Measurements from ENCODE around the gene DCAF4. TPM values are rescaled to one million over a fixed set of nuclear protein-coding genes. Genes with fewer than 3 reads are reported as not detected.

DCAF4 gene, protein sequence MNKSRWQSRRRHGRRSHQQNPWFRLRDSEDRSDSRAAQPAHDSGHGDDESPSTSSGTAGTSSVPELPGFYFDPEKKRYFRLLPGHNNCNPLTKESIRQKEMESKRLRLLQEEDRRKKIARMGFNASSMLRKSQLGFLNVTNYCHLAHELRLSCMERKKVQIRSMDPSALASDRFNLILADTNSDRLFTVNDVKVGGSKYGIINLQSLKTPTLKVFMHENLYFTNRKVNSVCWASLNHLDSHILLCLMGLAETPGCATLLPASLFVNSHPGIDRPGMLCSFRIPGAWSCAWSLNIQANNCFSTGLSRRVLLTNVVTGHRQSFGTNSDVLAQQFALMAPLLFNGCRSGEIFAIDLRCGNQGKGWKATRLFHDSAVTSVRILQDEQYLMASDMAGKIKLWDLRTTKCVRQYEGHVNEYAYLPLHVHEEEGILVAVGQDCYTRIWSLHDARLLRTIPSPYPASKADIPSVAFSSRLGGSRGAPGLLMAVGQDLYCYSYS
- 0.64 TPM for total RNA-seq

DNA sequence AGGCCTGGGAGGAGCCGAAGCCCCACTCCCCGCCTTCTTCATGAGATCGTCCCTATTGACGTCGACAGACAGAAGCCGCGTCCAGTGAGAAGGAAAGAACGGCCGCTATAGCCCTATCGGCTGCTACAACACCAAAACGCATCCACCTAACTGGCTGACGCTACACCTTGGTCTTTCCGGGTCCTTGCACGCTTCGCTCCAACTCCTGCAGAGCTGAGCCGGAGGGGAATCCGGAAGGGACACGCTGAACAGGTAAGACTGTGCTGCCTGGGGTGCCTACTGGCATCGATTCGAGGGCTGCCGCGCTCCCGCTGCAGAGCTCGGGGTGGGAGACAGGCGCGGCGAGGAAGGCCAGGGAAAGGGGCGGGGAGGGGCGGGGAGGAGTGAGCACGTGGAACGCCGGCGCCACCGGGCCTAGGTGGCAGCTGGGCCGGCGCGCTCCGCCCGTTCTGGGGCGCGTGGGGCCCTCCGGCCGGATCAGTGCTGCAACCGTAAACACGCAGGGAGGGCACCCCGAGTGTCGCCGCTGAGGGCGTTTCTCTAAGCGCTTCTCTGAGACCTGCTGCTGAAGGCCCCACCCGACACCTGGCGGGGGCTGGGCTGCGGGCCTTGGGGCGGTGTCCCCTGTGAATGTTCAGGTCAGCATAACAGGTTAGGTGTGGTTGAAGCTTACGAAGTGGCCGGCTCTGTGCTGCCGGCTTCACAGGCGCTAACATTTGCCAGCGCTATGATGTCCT is at the start of gene DCAF4:
TSS of gene DCAF4 (plus strand) at position 173 of the 737 bp plus-strand sequence. CDS start 11,515 bp downstream, outside the sequence.
- intact Hi-C loops (cut with DNase I) = loop anchor here (2.0 kb wide), 2 partner anchors 20 to 32 kb away; partner anchors contain the start of gene DPF3
- peak; percentile 92 to 98 for DNase-seq (ENCODE audit: low spot score in 2 of 2)
- H3K4me3 ChIP-seq = peak within 1 kb of the TSS; percentile 60 to 91
- TF ChIP-seq, protein P1, sequence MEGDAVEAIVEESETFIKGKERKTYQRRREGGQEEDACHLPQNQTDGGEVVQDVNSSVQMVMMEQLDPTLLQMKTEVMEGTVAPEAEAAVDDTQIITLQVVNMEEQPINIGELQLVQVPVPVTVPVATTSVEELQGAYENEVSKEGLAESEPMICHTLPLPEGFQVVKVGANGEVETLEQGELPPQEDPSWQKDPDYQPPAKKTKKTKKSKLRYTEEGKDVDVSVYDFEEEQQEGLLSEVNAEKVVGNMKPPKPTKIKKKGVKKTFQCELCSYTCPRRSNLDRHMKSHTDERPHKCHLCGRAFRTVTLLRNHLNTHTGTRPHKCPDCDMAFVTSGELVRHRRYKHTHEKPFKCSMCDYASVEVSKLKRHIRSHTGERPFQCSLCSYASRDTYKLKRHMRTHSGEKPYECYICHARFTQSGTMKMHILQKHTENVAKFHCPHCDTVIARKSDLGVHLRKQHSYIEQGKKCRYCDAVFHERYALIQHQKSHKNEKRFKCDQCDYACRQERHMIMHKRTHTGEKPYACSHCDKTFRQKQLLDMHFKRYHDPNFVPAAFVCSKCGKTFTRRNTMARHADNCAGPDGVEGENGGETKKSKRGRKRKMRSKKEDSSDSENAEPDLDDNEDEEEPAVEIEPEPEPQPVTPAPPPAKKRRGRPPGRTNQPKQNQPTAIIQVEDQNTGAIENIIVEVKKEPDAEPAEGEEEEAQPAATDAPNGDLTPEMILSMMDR (IDR thresholded peaks at IDR 0.05) = no peak
- H3K27ac ChIP-seq = peak within 1 kb of the TSS; percentile 67 to 77
- no peaks in the 10 kb centered on the region for H3K36me3 ChIP-seq
- H3K9me3 ChIP-seq = no peaks in the 10 kb centered on the region
- H3K4me1 ChIP-seq = peaks cover 5% of the 10 kb centered on the region in 2 donors
- H3K27me3 ChIP-seq = no peaks in the 10 kb centered on the region

DNA sequence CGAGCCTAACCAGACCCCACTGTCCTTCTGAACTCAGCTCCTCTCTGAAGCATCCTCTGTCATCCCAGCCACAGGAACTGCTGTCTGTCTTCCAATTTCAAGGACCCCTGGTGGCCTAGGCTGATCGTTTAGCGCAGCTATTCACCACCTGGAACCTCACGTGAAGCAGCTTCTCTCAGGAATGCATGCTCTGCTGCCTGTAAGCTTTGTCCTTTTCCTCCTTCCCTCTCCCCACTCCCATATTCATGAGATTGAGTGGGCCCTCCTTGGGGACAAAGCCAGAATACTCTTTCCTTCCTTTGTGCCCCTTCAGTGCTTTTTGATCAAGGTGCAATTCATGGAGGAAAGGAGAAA is 49.6 kb upstream of the DCAF4 start:
- H3K36me3 ChIP-seq = no peaks in the 10 kb centered on the region
- no peak for DNase-seq (ENCODE audit: low spot score in 2 of 2)
- no peaks in the 10 kb centered on the region for H3K27me3 ChIP-seq
- no peaks in the 10 kb centered on the region for H3K9me3 ChIP-seq
- no peak overlapping the region for H3K4me3 ChIP-seq
- no peaks in the 10 kb centered on the region for H3K4me1 ChIP-seq
- TF ChIP-seq, protein P1 (IDR thresholded peaks at IDR 0.05) = no peak
- no peak overlapping the region for H3K27ac ChIP-seq
- intact Hi-C loops (cut with DNase I) = no loop called here

GRCh38 chr14:72878746-72879145 is 47.5 kb upstream of the DCAF4 start:
- no peaks in the 10 kb centered on the region for H3K9me3 ChIP-seq
- no peak overlapping the region for H3K4me3 ChIP-seq
- no peaks in the 10 kb centered on the region for H3K4me1 ChIP-seq
- H3K36me3 ChIP-seq = no peaks in the 10 kb centered on the region
- no peak overlapping the region for H3K27ac ChIP-seq
- TF ChIP-seq, protein P1 (IDR thresholded peaks at IDR 0.05) = no peak
- intact Hi-C loops (cut with DNase I) = no loop called here
- DNase-seq (ENCODE audit: low spot score in 2 of 2) = no peak
- no peaks in the 10 kb centered on the region for H3K27me3 ChIP-seq

DNA sequence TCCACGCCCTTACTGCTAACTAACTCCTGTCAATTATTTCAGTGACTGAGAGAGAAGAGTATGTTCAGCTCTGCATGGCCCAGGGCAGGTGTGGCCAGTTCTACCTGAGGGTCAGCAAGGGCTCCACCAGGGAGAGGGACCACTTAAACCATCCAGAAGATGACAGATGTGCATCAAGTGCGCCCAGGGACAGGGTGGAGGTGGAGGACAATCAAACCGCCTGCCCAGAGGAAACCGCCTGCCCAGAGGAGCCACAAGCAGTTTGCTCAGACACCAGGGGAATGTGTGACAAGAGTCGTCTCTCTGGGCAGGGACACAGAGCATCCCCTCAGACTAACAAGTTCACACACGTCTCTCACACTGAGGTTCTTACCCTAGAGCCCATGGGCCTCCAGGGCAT is 46.8 kb upstream of the DCAF4 start:
- Histone ChIP-seq H3K27ac (no peak overlapping the region), H3K36me3 (no peaks in the 10 kb centered on the region), H3K27me3 (no peaks in the 10 kb centered on the region), H3K4me1 (no peaks in the 10 kb centered on the region), H3K9me3 (no peaks in the 10 kb centered on the region), H3K4me3 (no peak overlapping the region)
- TF ChIP-seq, protein P1 (IDR thresholded peaks at IDR 0.05) = no peak
- intact Hi-C loops (cut with DNase I) = no loop called here
- DNase-seq (ENCODE audit: low spot score in 2 of 2) = no peak

DNA sequence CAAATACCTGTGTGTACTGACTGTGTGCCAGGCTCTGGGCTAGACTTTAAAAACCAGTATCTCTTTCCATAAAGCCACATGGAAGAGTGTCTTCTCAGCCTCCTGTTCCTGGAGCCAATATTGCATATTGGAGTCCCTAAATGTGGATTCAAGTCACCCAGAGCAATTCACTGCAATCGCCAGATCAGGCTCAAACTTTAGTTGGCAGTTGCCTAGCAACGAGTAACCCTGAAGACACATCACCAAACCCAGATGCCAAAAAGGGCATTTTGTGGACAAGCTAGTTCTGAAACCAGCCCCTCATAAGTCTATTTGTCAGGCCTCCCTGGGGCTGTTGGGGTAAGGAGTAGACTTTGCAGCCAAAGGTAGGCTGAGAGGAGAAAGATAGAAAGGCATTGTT is 46.1 kb upstream of the DCAF4 start:
- H3K36me3 ChIP-seq = no peaks in the 10 kb centered on the region
- TF ChIP-seq, protein P1 (IDR thresholded peaks at IDR 0.05) = no peak
- intact Hi-C loops (cut with DNase I) = no loop called here
- no peak overlapping the region for H3K4me3 ChIP-seq
- H3K27me3 ChIP-seq = no peaks in the 10 kb centered on the region
- H3K4me1 ChIP-seq = no peaks in the 10 kb centered on the region
- no peak overlapping the region for H3K27ac ChIP-seq
- no peak for DNase-seq (ENCODE audit: low spot score in 2 of 2)
- H3K9me3 ChIP-seq = no peaks in the 10 kb centered on the region
